Stimulated activated CD8-positive, alpha-beta memory T cell treated with anti-CD3 and anti-CD28 coated beads, Interleukin-15, amount 100 ng/mL, for 48 hours (primary cell): ENCODE measurements around the gene DCDC1.

Experiments used
- DNase-seq, 2 donors: peaks; one replicate each; pipeline ENCODE4 v3.0.0-alpha.2; 2020; ENCODE audit warnings: low read depth in 2 of 2

Gene DCDC1

DNA sequence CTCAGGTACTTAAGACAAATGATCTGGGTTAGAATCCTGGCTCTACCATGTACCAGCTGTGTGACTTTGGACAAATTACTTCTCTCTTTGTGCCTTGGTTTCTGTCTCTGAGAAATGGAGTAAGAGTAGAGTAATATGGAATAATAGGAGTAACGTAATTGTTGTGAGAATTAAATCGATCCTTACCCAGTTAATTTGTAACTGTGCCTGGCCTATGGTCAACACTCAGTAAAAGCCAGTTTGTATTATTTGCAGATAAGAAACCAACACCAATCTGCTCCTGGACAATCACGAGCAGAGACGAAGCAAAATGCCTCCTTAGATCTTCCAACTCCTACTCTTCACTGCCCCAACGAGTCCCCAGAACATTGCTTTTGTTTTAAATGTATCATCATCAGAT is 266.7 kb downstream of the DCDC1 start:
- DNase-seq, result no peak

GRCh38 chr11:31102316-31102715 is 267.2 kb downstream of the DCDC1 start:
- DNase-seq, result no peak

DNA sequence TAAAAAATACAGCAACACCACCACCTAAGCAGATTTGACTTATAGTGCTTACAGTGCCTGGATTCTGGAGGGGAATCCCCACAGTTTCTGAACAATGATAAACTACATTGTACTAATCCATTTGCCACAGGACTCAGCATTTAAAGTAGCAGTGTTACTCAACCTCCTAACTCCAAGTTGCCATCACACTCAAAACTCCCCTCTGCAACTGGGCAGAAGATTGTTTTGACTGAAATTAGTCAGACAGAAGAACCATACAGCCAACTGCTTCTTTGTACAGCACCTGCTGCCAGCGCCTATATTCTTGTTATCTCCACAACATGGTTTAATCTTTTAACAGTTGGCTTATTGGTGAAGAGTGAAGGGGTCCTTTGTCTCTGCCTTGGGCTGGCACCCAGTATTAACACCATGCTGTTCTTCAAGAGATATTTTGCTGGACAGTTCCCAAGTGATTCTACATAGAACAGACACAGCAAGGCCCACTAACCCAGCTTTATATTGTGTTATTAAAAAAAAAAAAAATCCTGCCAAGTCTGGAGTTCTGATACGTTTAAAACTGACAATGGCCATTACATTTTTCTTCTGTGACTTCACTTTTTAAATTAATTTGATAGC is 273.2 kb downstream of the DCDC1 start:
- no peak for DNase-seq

- DNase-seq, result no peak
Measured at GRCh38 chr11:31092638-31093037, 276.9 kb downstream of the DCDC1 start.

GRCh38 chr11:31089117-31089516 is 280.4 kb downstream of the DCDC1 start:
- no peak for DNase-seq

- no peak for DNase-seq
Measured at GRCh38 chr11:31069447-31070205, 299.9 kb downstream of the DCDC1 start.

GRCh38 chr11:31060880-31061279 is 308.7 kb downstream of the DCDC1 start:
- no peak for DNase-seq

DNA sequence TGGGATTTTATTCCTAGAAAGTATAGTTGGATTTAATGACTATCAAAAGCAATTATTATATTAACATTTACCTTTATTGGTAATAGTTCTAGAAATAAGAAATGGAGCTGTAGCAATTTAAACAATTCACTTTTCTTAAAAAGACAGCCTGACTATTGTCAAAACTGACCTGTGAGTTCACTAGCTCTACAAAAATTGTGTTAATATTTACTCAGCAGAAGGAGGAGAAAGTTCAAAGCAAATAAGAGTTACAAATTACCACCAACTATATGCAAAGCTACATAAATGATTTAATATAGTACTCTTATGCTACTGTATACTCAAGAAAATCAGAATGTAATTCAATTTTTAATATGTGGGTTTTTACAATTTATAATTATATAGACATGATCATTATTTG is 310.0 kb downstream of the DCDC1 start:
- DNase-seq, result no peak

- DNase-seq, result no peak
Measured at GRCh38 chr11:31050061-31050765, 319.3 kb downstream of the DCDC1 start.

- no peak for DNase-seq
Measured at GRCh38 chr11:31045335-31045734, 324.2 kb downstream of the DCDC1 start.

GRCh38 chr11:31030138-31030792 is 339.3 kb downstream of the DCDC1 start:
- DNase-seq, result no peak

DNA sequence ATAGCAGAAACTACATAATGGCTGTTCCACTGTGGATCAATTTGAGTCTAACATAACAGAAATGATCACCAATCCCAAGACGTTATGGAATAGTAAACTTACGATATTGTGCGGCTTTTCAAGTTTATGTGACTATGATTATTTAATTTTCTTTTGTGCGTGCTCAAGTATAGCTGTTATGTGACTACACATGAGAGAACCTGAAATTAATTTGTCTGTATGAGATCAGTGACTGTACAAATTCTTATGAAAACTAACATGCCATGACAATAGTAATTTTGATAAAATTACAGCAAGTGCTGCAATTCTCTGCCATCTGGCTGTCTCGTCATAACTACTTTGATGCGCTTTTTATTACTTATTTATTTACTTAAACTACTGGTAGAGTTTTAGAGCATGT is 343.2 kb downstream of the DCDC1 start:
- DNase-seq, result no peak

DNA sequence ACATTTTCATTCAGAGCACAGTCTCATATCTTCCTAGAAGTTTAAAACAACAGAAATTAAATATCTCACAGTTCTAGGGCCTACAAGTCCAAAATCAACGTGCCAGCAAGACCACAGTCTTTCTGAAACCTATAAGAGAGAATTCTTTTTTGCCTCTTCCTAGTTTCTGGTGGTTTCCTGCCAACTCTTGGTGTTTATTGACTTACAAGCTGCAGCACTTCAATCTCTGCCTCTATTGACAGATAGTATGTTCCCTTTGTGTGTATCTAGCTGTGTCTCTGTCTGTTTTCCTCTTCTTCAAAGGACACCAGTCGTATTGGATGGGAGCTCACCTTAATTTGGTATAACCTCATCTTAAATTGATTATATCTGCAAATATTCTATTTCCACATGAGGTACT is 347.5 kb downstream of the DCDC1 start:
- no peak for DNase-seq

- DNase-seq, result no peak
Measured at GRCh38 chr11:31019786-31020185, 349.8 kb downstream of the DCDC1 start.

GRCh38 chr11:31005202-31005601 is 364.3 kb downstream of the DCDC1 start:
- DNase-seq, result no peak

GRCh38 chr11:31001427-31001826 is 368.1 kb downstream of the DCDC1 start:
- DNase-seq, result no peak

GRCh38 chr11:31000381-31000780 is 369.2 kb downstream of the DCDC1 start:
- no peak for DNase-seq

GRCh38 chr11:30992513-30992849 is 377.1 kb downstream of the DCDC1 start:
- no peak for DNase-seq

DNA sequence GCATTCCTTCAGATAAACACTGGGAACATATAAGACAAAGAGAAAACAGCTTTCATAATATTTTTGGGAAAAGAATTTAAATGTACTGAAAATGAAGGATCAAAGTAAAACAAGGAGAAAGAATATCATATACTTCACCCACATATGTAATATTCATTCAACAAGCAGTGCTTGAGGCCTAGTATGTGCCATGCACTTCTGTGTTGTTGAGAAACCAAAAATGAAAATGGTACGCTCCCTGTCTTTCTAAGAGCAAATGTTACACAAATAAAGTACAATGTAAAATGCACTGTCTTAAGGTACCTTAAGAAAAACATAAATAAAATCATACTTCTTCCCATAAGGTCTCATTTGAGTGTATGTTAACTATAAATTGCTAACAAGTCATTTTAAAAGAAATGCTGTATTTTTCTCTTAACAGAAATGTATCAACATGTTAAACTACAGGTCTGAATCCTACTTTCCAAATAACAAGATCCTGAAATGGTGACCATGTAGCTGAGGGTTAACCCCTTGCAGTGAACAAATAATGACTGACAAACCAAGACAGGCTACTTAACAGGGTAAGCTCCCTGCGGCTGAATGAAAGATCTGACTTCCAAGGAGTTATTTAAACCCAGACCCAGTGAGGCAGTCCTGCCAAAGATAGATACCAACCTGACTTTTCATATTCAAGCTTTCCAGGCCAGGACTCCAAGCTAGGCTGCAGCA is 377.6 kb downstream of the DCDC1 start:
- no peak for DNase-seq

- no peak for DNase-seq
Measured at GRCh38 chr11:30991376-30991775, 378.2 kb downstream of the DCDC1 start.

GRCh38 chr11:30990625-30991296 is 378.8 kb downstream of the DCDC1 start:
- DNase-seq, result no peak
